Pons (tissue), 1 donor: ENCODE results near the gene DLEC1.

Experiments used
- DNase-seq: peaks from one replicate; pipeline ENCODE4 v3.0.0-alpha.2; 2016; ENCODE audit warnings: low spot score

Gene DLEC1

GRCh38 chr3:38039101-38039898 lies at the start of gene DLEC1:
TSS of gene DLEC1 (plus strand) at chr3:38039208. CDS start at chr3:38039226, 18 bp downstream.
- peak; percentile 19 for DNase-seq

GRCh38 chr3:37989821-37990480 lies 49.1 kb upstream of the DLEC1 start:
- DNase-seq = no peak

GRCh38 chr3:37990527-37990926 lies 48.5 kb upstream of the DLEC1 start, which contains the start of gene VILL:
TSS of gene VILL (plus strand) at chr3:37990786. CDS start at chr3:37993673, 2,887 bp downstream.
- DNase-seq = no peak

GRCh38 chr3:37991109-37991508 lies 47.9 kb upstream of the DLEC1 start:
- DNase-seq = no peak

GRCh38 chr3:37991823-37992222 lies 47.2 kb upstream of the DLEC1 start:
- DNase-seq = no peak

- no peak for DNase-seq
These were observed 46.5 kb upstream of the DLEC1 start for GRCh38 chr3:37992271-37993066.

GRCh38 chr3:37993067-37993455 lies 45.9 kb upstream of the DLEC1 start:
- DNase-seq = no peak

- DNase-seq = no peak
These were observed 45.6 kb upstream of the DLEC1 start for GRCh38 chr3:37993460-37993819.

GRCh38 chr3:37993820-37994638 lies 45.0 kb upstream of the DLEC1 start:
- DNase-seq = no peak

- no peak for DNase-seq
These were observed 44.4 kb upstream of the DLEC1 start for GRCh38 chr3:37994639-37994972.

GRCh38 chr3:37995652-37996641 lies 43.1 kb upstream of the DLEC1 start:
- peak; percentile 69 for DNase-seq

- DNase-seq = peak; percentile 57
These were observed 42.2 kb upstream of the DLEC1 start for GRCh38 chr3:37996785-37997301.

- DNase-seq = no peak
These were observed 41.7 kb upstream of the DLEC1 start for GRCh38 chr3:37997342-37997741.

- DNase-seq = no peak
These were observed 41.1 kb upstream of the DLEC1 start for GRCh38 chr3:37997791-37998370.

GRCh38 chr3:37999836-38000235 lies 39.2 kb upstream of the DLEC1 start:
- DNase-seq = no peak

GRCh38 chr3:38000242-38000916 lies 38.6 kb upstream of the DLEC1 start:
- no peak for DNase-seq

GRCh38 chr3:38000965-38001455 lies 38.0 kb upstream of the DLEC1 start:
- DNase-seq = peak; percentile 93

- DNase-seq = no peak
These were observed 37.4 kb upstream of the DLEC1 start for GRCh38 chr3:38001456-38002081.
